HG03521 (cell line): ENCODE data around the gene PLEKHF1.

ENCODE experiments used
- ATAC-seq: cut with Tn5 transposase; IDR thresholded peaks from one replicate; pipeline ENCODE4 v1.9.1; 2021; ENCODE audit warnings: mild to moderate bottlenecking, moderate library complexity; ENCODE audit not compliant: unreplicated experiment

PLEKHF1 gene

GRCh38 chr19:29634423-29635130 lies 30.7 kb upstream of the PLEKHF1 start:
- no peak for ATAC-seq

DNA sequence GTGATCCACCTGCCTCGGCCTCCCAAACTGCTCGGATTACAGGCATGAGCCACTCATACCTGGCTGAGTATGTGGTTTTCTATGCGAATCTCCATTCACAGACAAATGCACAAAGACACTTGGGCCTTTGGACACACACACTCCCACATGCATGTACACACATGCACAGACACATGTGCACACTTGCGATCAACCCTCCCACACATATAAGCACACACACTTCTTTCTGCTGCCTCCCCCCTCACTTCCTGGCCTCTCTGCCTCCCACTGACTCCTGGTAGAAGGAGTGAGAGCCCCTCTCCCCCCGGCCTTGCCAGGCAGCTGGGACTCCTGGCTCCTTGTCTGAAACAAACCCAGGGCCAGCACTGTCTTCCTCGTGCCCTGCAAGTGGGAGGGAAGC lies 29.3 kb upstream of the PLEKHF1 start:
- no peak for ATAC-seq

DNA sequence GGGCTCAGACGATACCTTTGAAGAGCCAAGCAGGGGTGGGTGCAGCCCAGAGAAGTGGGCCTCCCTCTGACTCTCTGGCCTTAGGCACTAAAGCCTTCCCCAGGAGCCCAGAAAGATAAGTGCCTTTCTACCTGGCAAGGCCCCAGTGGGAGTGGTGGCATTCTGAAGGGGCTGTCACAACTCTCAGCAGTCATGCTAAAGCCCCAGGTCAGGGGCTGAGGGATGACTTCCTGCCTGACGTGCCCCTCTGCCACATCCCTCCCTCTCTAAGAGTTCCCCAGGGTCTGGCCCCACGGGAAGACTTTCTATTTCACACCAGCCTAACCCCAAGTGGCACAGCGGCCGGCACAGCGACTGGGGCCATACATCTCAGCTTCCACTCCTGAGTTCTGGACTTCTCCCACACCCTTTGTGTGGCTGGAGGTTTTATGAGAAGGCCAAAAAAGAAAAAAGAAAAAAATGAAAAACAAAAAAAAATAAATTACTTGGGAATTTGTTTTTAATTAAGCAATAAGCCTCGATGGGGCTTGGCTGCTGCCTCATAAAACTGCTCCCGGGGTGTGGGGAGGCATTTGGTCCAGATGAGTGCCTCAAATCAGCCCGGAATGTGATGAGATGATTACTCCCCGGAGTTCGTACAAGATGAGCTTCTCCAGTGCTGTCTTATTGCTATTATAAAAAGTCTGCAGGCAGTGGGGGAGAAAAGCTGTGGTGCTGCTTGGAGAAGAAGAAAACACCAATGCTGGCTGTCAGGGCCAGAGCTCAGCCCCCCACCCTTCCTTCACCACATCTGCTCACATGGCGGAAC lies 28.5 kb upstream of the PLEKHF1 start:
- no peak for ATAC-seq

DNA sequence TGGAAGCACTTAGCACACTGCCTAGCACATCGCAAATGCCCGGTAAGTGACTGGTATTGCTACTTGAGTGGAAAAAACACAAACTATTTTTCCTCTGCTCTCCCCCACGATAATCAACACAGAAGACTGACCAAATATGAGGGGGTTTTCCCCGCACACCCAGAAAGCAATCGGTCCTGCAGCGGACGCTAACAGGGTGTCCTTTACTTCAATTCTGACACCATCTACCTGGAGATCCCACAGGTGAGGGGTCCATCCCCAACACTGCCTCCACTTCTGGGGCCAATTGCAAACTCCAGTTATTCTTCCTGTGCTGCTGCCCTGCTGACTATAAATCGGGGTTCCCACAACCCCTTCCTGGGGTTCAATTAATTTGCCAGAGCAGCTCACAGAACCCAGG lies 26.2 kb upstream of the PLEKHF1 start:
- ATAC-seq, result no peak

DNA sequence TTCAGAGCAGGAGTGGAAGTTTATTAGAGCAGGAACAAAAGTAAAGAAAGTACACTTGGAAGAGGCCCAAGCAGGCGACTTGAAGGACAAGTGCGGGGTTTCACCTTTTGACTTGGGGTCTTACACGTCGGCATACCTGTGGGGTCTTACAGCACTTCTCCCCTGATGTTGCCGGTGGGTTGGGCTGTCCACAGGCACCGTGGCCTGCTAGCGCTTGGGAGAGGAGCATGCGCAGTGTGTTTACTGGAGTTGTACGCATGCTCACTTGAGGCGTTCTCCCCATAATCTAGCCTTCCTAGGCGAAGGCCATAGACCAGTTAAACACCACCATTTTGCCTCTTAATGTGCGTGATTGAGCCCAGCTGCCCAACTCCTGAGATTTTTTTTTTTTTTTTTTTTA lies 25.0 kb upstream of the PLEKHF1 start:
- no peak for ATAC-seq

DNA sequence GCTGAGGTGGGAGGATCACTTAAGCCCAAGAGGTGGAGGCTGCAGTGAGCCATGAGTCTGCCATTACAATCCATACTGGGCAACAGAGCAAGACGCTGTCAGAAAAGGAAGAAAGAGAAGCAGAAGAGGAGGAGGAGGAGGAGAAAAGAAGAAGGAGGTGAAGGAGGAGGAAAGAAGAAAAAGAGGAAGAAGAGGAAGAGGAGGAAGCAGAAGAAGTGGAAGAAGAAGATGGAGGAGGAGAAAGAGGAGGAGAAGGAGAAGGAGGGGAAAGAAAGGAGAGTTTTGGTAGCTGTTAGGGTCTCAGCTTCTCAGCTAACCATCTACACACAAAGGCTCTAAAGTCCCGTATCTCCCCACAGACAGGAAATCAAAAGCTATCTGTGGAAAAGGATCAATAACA lies 23.7 kb upstream of the PLEKHF1 start:
- no peak for ATAC-seq

DNA sequence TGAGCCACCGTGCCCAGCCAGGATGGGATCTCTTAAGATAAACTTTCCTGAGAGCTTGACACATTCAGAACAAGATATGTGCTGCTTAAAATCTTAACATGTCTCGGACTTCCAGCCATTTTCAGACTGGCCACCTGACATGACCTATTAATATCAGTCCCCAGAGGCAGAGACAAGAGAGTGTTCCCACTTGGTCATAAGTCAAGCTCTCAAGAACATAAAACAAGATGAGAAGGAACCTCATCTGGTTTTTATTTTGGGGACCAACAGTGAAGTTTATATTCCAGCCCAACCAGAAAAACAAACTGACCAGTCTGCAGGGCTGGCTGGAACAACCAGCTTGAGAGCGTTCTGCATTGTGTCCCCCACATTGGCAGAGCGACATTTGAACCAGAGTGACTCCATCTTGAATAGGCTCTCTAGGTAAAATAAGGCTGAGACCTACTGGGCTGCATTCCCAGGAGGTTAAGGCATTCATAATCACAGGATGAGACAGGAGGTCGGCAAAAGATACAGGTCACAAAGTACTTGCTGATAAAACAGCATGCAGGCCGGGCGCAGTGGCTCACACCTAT lies 21.8 kb upstream of the PLEKHF1 start:
- no peak for ATAC-seq

DNA sequence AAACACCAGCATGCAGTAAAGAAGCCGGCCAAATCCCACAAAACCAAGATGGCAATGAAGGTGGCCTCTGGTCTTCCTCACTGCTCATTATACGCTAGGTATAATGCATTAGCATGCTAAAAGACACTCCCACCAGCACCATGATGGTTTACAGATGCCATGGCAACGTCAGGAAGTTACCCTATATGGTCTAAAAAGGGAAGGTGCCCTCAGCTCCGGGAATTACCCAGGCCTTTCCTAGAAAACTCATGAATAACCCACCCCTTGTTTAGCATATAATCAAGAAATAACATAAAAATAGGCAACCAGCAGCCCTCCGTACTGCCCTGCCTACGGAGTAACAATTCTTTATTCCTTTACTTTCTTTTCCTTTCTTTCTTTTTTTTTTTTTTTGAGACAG lies 21.1 kb upstream of the PLEKHF1 start:
- no peak for ATAC-seq

DNA sequence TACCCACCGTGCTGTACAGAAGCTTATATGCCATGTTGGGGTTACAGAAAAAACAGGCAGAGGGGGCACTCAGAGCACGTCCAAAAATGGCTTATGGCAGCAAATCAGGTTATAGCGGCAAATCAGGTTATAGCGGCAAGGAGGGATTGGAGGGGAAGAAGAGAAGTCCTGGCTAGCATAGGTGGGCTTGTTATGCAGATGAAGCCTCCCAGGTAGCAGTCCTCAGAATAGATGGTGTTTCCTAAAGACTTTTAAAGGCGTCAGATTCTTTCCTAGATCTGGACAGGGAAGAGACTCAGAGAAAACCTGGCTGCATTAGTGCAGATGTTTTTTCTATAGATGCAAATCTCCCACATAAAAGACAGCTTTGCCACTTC lies 19.8 kb upstream of the PLEKHF1 start:
- no peak for ATAC-seq

DNA sequence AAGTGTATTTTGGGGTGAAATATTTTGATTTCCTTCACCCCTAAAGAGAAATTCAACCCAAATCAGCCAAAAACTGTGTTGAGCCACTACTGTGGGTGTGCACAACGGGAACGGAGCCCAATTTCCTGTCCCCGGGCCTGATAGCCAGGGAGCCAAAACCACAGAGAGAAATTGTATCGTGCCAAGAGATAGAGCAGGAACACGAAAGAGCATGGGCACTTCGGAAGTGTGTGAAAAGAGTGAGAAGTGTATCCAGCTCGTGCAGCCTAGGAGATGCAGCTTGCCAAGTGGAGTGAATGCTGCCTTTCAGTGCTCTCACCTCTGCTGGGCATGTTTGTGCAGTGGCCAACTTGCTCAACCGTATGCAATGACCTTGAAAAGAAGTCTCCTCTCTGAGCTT lies 19.4 kb upstream of the PLEKHF1 start:
- no peak for ATAC-seq

- no peak for ATAC-seq
Observed at GRCh38 chr19:29650772-29651387, 14.4 kb upstream of the PLEKHF1 start.

GRCh38 chr19:29651622-29652394 lies 13.5 kb upstream of the PLEKHF1 start:
- ATAC-seq, result no peak

- no peak for ATAC-seq
Observed at GRCh38 chr19:29653398-29653797, 11.9 kb upstream of the PLEKHF1 start.

GRCh38 chr19:29655648-29656335 lies 9.5 kb upstream of the PLEKHF1 start:
- ATAC-seq, result no peak

DNA sequence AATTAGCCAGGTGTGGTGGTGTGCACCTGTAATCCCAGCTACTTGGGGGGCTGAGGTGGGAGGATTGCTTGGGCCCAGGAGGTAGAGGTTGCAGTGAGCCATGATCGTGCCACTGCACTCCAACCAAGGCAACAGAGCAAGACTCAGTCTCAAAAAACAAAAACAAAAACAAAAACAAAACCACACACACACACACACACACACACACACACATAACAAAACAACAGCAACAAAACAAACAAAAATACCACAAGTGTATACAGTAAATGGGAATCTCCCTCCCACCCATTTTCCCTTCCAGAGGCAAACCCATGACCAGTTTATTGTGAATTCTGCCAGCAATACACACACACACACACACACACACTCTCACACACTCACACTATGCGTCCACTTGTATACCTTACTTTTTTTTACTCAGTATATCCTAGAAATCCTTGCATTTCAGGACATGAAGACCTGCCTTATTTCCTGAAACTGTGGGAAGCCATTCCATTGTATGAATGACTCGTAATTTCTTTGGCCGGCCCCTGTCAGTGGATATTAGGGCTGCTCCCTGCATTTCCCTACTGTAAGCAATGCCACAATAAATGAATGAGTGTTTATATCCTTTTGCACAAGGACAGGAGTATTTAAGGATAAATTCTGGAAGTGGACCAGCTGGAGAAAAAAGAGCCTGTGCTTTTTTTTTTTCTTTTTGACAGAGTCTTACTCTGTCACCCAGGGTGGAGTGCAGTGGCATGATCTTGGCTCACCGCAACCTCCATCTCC lies 6.9 kb upstream of the PLEKHF1 start:
- ATAC-seq, result no peak

DNA sequence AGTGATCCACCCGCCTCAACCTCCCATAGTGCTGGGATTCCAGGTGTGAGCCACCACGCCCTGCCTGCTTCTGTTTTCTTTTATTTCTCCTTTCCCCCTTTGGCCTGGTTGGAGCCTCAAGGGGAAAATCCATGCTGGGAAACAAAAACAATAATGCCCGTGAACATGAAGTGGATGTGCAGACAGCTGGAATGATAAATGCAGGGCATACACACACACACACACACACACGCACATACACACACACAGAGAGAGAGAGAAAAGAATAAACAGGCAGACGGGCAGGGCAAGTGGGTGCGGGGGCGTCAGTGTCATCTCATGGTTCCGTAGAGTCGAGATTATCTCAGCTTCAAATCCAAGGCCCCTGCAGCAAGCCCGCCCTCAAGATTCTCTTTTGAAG lies 4.4 kb upstream of the PLEKHF1 start:
- no peak for ATAC-seq

DNA sequence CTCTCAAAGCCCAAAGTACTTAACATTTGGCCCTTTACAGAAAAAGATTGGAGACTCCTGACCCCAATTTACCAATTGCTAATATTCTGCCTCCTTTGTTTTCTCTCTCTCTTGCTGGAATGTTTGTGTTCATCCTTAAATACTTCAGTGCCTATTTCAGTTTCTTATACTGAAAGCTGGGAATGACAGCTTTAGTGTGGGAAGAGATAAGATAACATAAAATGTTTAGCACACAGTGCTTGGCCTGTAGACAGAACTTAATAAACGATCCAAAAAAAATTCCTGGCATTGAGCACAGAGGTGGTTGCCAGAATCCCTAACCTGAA lies 3.0 kb upstream of the PLEKHF1 start:
- ATAC-seq, result no peak

- ATAC-seq, result no peak
Observed at GRCh38 chr19:29662604-29663404, 2.5 kb upstream of the PLEKHF1 start.
